Tibial nerve (tissue), 3 donors: ENCODE measurements around the gene COMP.

Experiments
- CTCF ChIP-seq, 5 experiments: fragments of 200-600 bp in 3 of 5; fragments of 450-650 bp in 2 of 5; sonication (generic) in 3 of 5; IDR thresholded peaks; one replicate each; pipeline ENCODE4 v1.5.1; 2016 to 2019; ENCODE audit warnings: antibody characterized with exemption in 5 of 5, mild to moderate bottlenecking in 3 of 5, moderate library complexity in 2 of 5
- POLR2A ChIP-seq, 2 donors: fragments of 450-650 bp; IDR thresholded peaks; one replicate each; pipeline ENCODE4 v1.6.1; 2017; ENCODE audit warnings: antibody characterized with exemption in 2 of 2, mild to moderate bottlenecking in 2 of 2, moderate library complexity in 2 of 2

GRCh38 chr19:18742324-18742723 lies 48.8 kb downstream of the COMP start:
- TF ChIP-seq CTCF (IDR thresholded peaks at IDR 0.05) (no peak), POLR2A (IDR thresholded peaks at IDR 0.05) (no peak)
